ENCODE results near the gene ST3GAL3. TPM values are rescaled to one million over a fixed set of nuclear protein-coding genes. Genes with fewer than 3 reads are reported as not detected.

Gene ST3GAL3
- polyA plus RNA-seq, 1 donor (not counting 4 experiments of a cell fraction or from before 2014, with no cell fraction given), result 10.0 TPM

GRCh38 chr1:43693371-43693770, 14.0 kb upstream of the ST3GAL3 start:
- H3K27ac ChIP-seq (ENCODE audit: control insufficient read depth, insufficient read depth, low read length), result no peak overlapping the region
- no peaks in the 10 kb centered on the region for H3K4me1 ChIP-seq (ENCODE audit: control insufficient read depth, extremely low read depth, insufficient read depth, low read length)
- H3K9ac ChIP-seq (ENCODE audit: control insufficient read depth, extremely low read depth, insufficient read depth, low read length), result no peak overlapping the region
- no peaks in the 10 kb centered on the region for H4K20me1 ChIP-seq (ENCODE audit: control insufficient read depth, extremely low read depth, insufficient read depth, low read length)
- no peaks in the 10 kb centered on the region for H3K9me1 ChIP-seq (ENCODE audit: control insufficient read depth, extremely low read depth, insufficient read depth, low read length)
- no peak overlapping the region for H2AFZ ChIP-seq (ENCODE audit: control insufficient read depth, low read length)
- H3K36me3 ChIP-seq (ENCODE audit: control insufficient read depth in 2 of 2, extremely low read depth in 1 of 2, insufficient read depth in 2 of 2, low read length in 2 of 2), result peaks cover 72 to 90% of the 10 kb centered on the region in 2 experiments
- FAIRE-seq (no peak), DNase-seq (ENCODE audit: low read depth, low spot score) (no peak)
- no peaks in the 10 kb centered on the region for H3K27me3 ChIP-seq (ENCODE audit: control insufficient read depth, extremely low read depth, insufficient read depth, low read length)
- H3K79me2 ChIP-seq (ENCODE audit: control insufficient read depth, insufficient read depth, low read length), result peaks cover 3% of the 10 kb centered on the region
- H3K4me2 ChIP-seq (ENCODE audit: control insufficient read depth, extremely low read depth, insufficient read depth, low read depth, low read length), result no peak overlapping the region
- H3K9me3 ChIP-seq (ENCODE audit: control insufficient read depth, low read depth, low read length), result no peaks in the 10 kb centered on the region
- no peak overlapping the region for H3K4me3 ChIP-seq (ENCODE audit: control insufficient read depth in 2 of 3, extremely low read depth in 1 of 3, insufficient read depth in 2 of 3, low read depth in 1 of 3, low read length in 3 of 3)
- dilution Hi-C loops (cut with MboI; ENCODE audit: extremely low pct_ligation_motif_present, low sequenced_read_pairs), result no loop called here
- TF ChIP-seq EZH2 (IDR thresholded peaks at IDR 0.05; ENCODE audit: low read length) (no peak), CTCF (optimal IDR thresholded peaks at IDR 0.05 in 1 of 3, IDR thresholded peaks at IDR 0.05 in 1 of 3, conservative IDR thresholded peaks at IDR 0.05 in 1 of 3; ENCODE audit: extremely low read depth in 1 of 3, insufficient read depth in 2 of 3, low read length in 3 of 3) (no peak)

GRCh38 chr1:43699281-43699680, 8.1 kb upstream of the ST3GAL3 start:
- TF ChIP-seq CTCF (optimal IDR thresholded peaks at IDR 0.05 in 1 of 3, IDR thresholded peaks at IDR 0.05 in 1 of 3, conservative IDR thresholded peaks at IDR 0.05 in 1 of 3; ENCODE audit: extremely low read depth in 1 of 3, insufficient read depth in 2 of 3, low read length in 3 of 3), result no peak
- TF ChIP-seq EZH2 (IDR thresholded peaks at IDR 0.05; ENCODE audit: low read length), result no peak
- Histone ChIP-seq H3K9me1 (ENCODE audit: control insufficient read depth, extremely low read depth, insufficient read depth, low read length) (no peaks in the 10 kb centered on the region), H3K4me3 (ENCODE audit: control insufficient read depth in 2 of 3, extremely low read depth in 1 of 3, insufficient read depth in 2 of 3, low read depth in 1 of 3, low read length in 3 of 3) (no peak overlapping the region), H4K20me1 (ENCODE audit: control insufficient read depth, extremely low read depth, insufficient read depth, low read length) (no peaks in the 10 kb centered on the region), H3K36me3 (ENCODE audit: control insufficient read depth in 2 of 2, extremely low read depth in 1 of 2, insufficient read depth in 2 of 2, low read length in 2 of 2) (peaks cover 56 to 68% of the 10 kb centered on the region in 2 experiments), H3K4me2 (ENCODE audit: control insufficient read depth, extremely low read depth, insufficient read depth, low read depth, low read length) (no peak overlapping the region), H3K9ac (ENCODE audit: control insufficient read depth, extremely low read depth, insufficient read depth, low read length) (no peak overlapping the region), H3K79me2 (ENCODE audit: control insufficient read depth, insufficient read depth, low read length) (peaks cover 3% of the 10 kb centered on the region), H3K27me3 (ENCODE audit: control insufficient read depth, extremely low read depth, insufficient read depth, low read length) (no peaks in the 10 kb centered on the region), H3K9me3 (ENCODE audit: control insufficient read depth, low read depth, low read length) (no peaks in the 10 kb centered on the region), H3K27ac (ENCODE audit: control insufficient read depth, insufficient read depth, low read length) (no peak overlapping the region), H2AFZ (ENCODE audit: control insufficient read depth, low read length) (no peak overlapping the region), H3K4me1 (ENCODE audit: control insufficient read depth, extremely low read depth, insufficient read depth, low read length) (peaks cover 2% of the 10 kb centered on the region)
- DNase-seq (ENCODE audit: low read depth, low spot score) (no peak), FAIRE-seq (no peak)
- dilution Hi-C loops (cut with MboI; ENCODE audit: extremely low pct_ligation_motif_present, low sequenced_read_pairs), result no loop called here

All from keratinocyte (primary cell).